Endothelial cell of umbilical vein (primary cell): ENCODE data around the gene NRXN3. TPM values are rescaled to one million over a fixed set of nuclear protein-coding genes. Genes with fewer than 3 reads are reported as not detected.

Experiments used
- BruUV-seq: library from RNA; stranded (reverse); fragments of 400-500 nt; replicated peaks from 2 replicates; lab custom pipeline; 2021; lab: Mats Ljungman, UMichigan
- CTCF ChIA-PET: fragments of 300-600, 350-600 bp; sonication (Branson Sonifier 250); formaldehyde crosslinking; loops from one replicate; lab custom pipeline; 2021; ENCODE audit warnings: antibody characterized with exemption, inconsistent platforms; lab: Charles Lee
- POLR2A ChIA-PET: fragments of 300-600, 350-600 bp; sonication (Branson Sonifier 250); formaldehyde crosslinking; loops from one replicate; lab custom pipeline; 2021; ENCODE audit warnings: antibody characterized with exemption, inconsistent platforms; lab: Charles Lee
- DNase-seq: peaks from one replicate; pipeline ENCODE4 v3.0.0-alpha.2; 2011; ENCODE audit warnings: low read depth, low spot score
- FAIRE-seq: peaks from 2 replicates; lab custom pipeline; 2011; peaks lifted over from hg19 to GRCh38; lab: Jason Lieb, UNC
- H2AFZ ChIP-seq: 2 replicates; pipeline ENCODE4 v1.6.0; 2012; ENCODE audit warnings: low read depth, low read length, control low read depth, inconsistent platforms
- H3K27ac ChIP-seq: 2 replicates; pipeline ENCODE4 v1.5.1; 2011; ENCODE audit warnings: low read depth, mild to moderate bottlenecking, control low read depth, low read length, moderate library complexity; ENCODE audit not compliant: insufficient read depth
- H3K27me3 ChIP-seq, 2 experiments: 2 replicates each; pipeline versions ENCODE4 v1.6.0 to v1.6.1; 2011; ENCODE audit warnings: low read length in 2 of 2, mixed read lengths in 1 of 2; ENCODE audit not compliant: control insufficient read depth in 2 of 2, insufficient read depth in 2 of 2
- H3K36me3 ChIP-seq, 2 experiments: 2 replicates in 1 of 2; 3 replicates in 1 of 2; pipeline ENCODE4 v1.5.1; 2011; ENCODE audit warnings: low read length in 2 of 2, mild to moderate bottlenecking in 1 of 2, moderate library complexity in 1 of 2; ENCODE audit not compliant: control insufficient read depth in 2 of 2, insufficient read depth in 2 of 2; ENCODE audit errors: extremely low read depth in 1 of 2
- H3K4me1 ChIP-seq: 3 replicates; pipeline ENCODE4 v1.5.1; 2011; ENCODE audit warnings: mild to moderate bottlenecking, low read length; ENCODE audit not compliant: control insufficient read depth, insufficient read depth; ENCODE audit errors: extremely low read depth
- H3K4me2 ChIP-seq: 2 replicates; pipeline ENCODE4 v1.6.1; 2011; ENCODE audit warnings: low read length, control low read depth, mixed read lengths; ENCODE audit not compliant: insufficient read depth
- H3K4me3 ChIP-seq, 3 experiments: fragments of 200-600 bp in 1 of 3; sonication (generic), shearing (Covaris generic) in 1 of 3; replicated peaks in 1 of 3; 2 replicates each; pipeline ENCODE4 v1.5.1; 2011 to 2016; ENCODE audit warnings: control low read depth in 3 of 3, low read length in 3 of 3, mild to moderate bottlenecking in 2 of 3, inconsistent platforms in 1 of 3, low read depth in 1 of 3, moderate library complexity in 1 of 3; ENCODE audit not compliant: insufficient read depth in 1 of 3
- H3K79me2 ChIP-seq: 2 replicates; pipeline ENCODE4 v1.6.0; 2012; ENCODE audit warnings: low read length, inconsistent platforms; ENCODE audit not compliant: control insufficient read depth, insufficient read depth
- H3K9ac ChIP-seq: replicated peaks from 2 replicates; pipeline ENCODE3; 2011; ENCODE audit warnings: low read length, control low read depth; ENCODE audit not compliant: insufficient read depth; ENCODE audit errors: extremely low read depth
- H3K9me1 ChIP-seq: replicated peaks from 3 replicates; pipeline ENCODE4 v1.6.0; 2011; ENCODE audit warnings: mild to moderate bottlenecking, low read length; ENCODE audit not compliant: control insufficient read depth, insufficient read depth; ENCODE audit errors: extremely low read depth
- H3K9me3 ChIP-seq: replicated peaks from 2 replicates; pipeline ENCODE4 v1.5.1; 2012; ENCODE audit warnings: low read length, inconsistent platforms; ENCODE audit not compliant: control insufficient read depth, insufficient read depth
- H4K20me1 ChIP-seq: replicated peaks from 2 replicates; pipeline ENCODE3; 2011; ENCODE audit warnings: mild to moderate bottlenecking, low read length; ENCODE audit not compliant: control insufficient read depth, insufficient read depth; ENCODE audit errors: extremely low read depth
- EZH2 ChIP-seq: IDR thresholded peaks from 2 replicates; pipeline ENCODE4 v1.6.1; 2012; ENCODE audit warnings: borderline replicate concordance, low read depth, mild to moderate bottlenecking, moderate library complexity, low read length, inconsistent platforms; ENCODE audit not compliant: severe bottlenecking
- FOS ChIP-seq: IDR thresholded peaks from 2 replicates; pipeline ENCODE4 v1.6.1; 2011; ENCODE audit warnings: mild to moderate bottlenecking, low read length, moderate library complexity, borderline replicate concordance; ENCODE audit not compliant: insufficient read depth
- GATA2 ChIP-seq: IDR thresholded peaks from 2 replicates; pipeline ENCODE4 v1.7.0; 2011; ENCODE audit warnings: low read depth, mild to moderate bottlenecking, moderate library complexity, mixed read lengths, low read length; ENCODE audit not compliant: insufficient read length, insufficient read depth
- JUN ChIP-seq: IDR thresholded peaks from 2 replicates; pipeline ENCODE4 v1.6.1; 2011; ENCODE audit warnings: borderline replicate concordance, low read depth; ENCODE audit not compliant: insufficient read length, insufficient read depth
- MYC ChIP-seq: IDR thresholded peaks from one replicate; pipeline ENCODE4 v1.6.1; 2011; ENCODE audit warnings: mild to moderate bottlenecking, low read depth, low read length
- POLR2A ChIP-seq: IDR thresholded peaks from 2 replicates; pipeline ENCODE4 v1.6.1; 2012; ENCODE audit warnings: low read depth, mild to moderate bottlenecking, control low read depth, low read length
- POLR2AphosphoS5 ChIP-seq: IDR thresholded peaks from 2 replicates; pipeline ENCODE4 v1.6.1; 2012; ENCODE audit warnings: low read depth, mild to moderate bottlenecking, control low read depth, low read length, moderate library complexity; ENCODE audit not compliant: insufficient read depth
- dilution Hi-C: fragments of 300-500 bp; cut with MboI; formaldehyde crosslinking; loops from one replicate; pipeline ENCODE4 v1.15.0; 2019; ENCODE audit warnings: low sequenced_read_pairs; ENCODE audit not compliant: extremely low pct_ligation_motif_present
- intact Hi-C: fragments of 100-400 bp; cut with micrococcal nuclease; formaldehyde crosslinking; loops from one replicate; pipeline ENCODE4 v1.10.0; 2022
- polyA plus RNA-seq, 4 experiments: library from polyadenylated mRNA; depleted of rRNA in 3 of 4; stranded (reverse) in 3 of 4; unstranded in 1 of 4; fragments of >200 nt; gene quantifications; 2 replicates each; pipeline versions ENCODE4 v1.2.1 to v1.2.3, GENCODE V29; 2011 to 2012; ENCODE audit warnings: missing spikeins in 1 of 4
- total RNA-seq: library from RNA; stranded (reverse); gene quantifications from 2 replicates; pipeline ENCODE4 v1.2.3, GENCODE V29; 2021
- TF ChIP-seq, protein P1 (sequence below), 2 donors: IDR thresholded peaks; 1 replicate in 1 of 2; 2 replicates in 1 of 2; pipeline ENCODE4 v1.5.1; 2011; ENCODE audit warnings: low read length in 2 of 2, mild to moderate bottlenecking in 2 of 2, moderate library complexity in 2 of 2, control low read depth in 1 of 2, inconsistent platforms in 1 of 2, low read depth in 1 of 2; ENCODE audit not compliant: insufficient read depth in 1 of 2; ENCODE audit errors: extremely low read depth in 1 of 2
- TF ChIP-seq, protein P2 (sequence below): IDR thresholded peaks from 2 replicates; pipeline ENCODE4 v1.6.1; 2011; ENCODE audit not compliant: insufficient read depth, insufficient read length

NRXN3 gene
- total and polyA plus RNA-seq, 2 donors (not counting 3 experiments of a cell fraction or from before 2014, with no cell fraction given), result 0.72 to 4.2 TPM

DNA sequence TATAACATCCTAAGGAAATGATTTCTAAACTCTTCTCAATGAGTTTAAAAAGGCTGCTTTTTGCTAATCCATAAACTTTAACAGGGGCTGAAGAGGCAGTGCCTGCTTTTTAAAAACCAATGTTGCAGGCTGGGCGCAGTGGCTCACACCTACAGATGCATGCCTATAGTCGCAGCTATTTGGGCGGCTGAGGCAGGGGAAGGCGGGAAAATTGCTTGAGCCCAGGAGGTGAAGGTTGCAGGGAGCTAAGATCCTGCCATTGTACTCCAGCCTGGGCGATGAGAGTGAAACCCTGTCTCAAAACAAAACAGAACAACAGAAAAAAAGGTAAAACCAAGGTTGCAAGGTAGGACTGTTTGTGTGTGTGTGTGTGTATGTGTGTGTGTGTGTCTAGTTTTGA lies 1509.9 kb downstream of the NRXN3 start:
- no peaks in the 10 kb centered on the region for H3K27me3 ChIP-seq
- H3K9ac ChIP-seq, result no peak overlapping the region
- H3K9me1 ChIP-seq, result no peaks in the 10 kb centered on the region
- H3K27ac ChIP-seq, result no peak overlapping the region
- dilution Hi-C loops (no loop called here), intact Hi-C loops (no loop called here)
- H3K36me3 ChIP-seq, result no peaks in the 10 kb centered on the region
- no TSS peak for BruUV-seq
- no peak overlapping the region for H2AFZ ChIP-seq
- H3K79me2 ChIP-seq, result no peaks in the 10 kb centered on the region
- H3K9me3 ChIP-seq, result peaks cover 1% of the 10 kb centered on the region
- H3K4me2 ChIP-seq, result no peak overlapping the region
- POLR2A ChIA-PET, result no interaction called here
- TF ChIP-seq EZH2 (no peak), FOS (no peak), POLR2AphosphoS5 (no peak), POLR2A (no peak), GATA2 (no peak), JUN (no peak), MYC (no peak)
- TF ChIP-seq, protein P1, sequence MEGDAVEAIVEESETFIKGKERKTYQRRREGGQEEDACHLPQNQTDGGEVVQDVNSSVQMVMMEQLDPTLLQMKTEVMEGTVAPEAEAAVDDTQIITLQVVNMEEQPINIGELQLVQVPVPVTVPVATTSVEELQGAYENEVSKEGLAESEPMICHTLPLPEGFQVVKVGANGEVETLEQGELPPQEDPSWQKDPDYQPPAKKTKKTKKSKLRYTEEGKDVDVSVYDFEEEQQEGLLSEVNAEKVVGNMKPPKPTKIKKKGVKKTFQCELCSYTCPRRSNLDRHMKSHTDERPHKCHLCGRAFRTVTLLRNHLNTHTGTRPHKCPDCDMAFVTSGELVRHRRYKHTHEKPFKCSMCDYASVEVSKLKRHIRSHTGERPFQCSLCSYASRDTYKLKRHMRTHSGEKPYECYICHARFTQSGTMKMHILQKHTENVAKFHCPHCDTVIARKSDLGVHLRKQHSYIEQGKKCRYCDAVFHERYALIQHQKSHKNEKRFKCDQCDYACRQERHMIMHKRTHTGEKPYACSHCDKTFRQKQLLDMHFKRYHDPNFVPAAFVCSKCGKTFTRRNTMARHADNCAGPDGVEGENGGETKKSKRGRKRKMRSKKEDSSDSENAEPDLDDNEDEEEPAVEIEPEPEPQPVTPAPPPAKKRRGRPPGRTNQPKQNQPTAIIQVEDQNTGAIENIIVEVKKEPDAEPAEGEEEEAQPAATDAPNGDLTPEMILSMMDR (IDR thresholded peaks at IDR 0.05; ENCODE audit: extremely low read depth in 1 of 2, insufficient read depth in 1 of 2, low read depth in 1 of 2, low read length in 2 of 2), result no peak
- TF ChIP-seq, protein P2, sequence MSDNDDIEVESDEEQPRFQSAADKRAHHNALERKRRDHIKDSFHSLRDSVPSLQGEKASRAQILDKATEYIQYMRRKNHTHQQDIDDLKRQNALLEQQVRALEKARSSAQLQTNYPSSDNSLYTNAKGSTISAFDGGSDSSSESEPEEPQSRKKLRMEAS, result no peak
- DNase-seq, result no peak
- CTCF ChIA-PET, result no interaction called here
- no peak overlapping the region for H3K4me3 ChIP-seq
- no peaks in the 10 kb centered on the region for H4K20me1 ChIP-seq
- H3K4me1 ChIP-seq, result no peaks in the 10 kb centered on the region
- no peak for FAIRE-seq
